DMS153 treated with DMSO at 0.1 percent for 48 hours (cell line): ENCODE data around the gene CHCHD5.
"Not testable (repeated sequence)": the region's sequence is repeated elsewhere in the genome, so short reads cannot be mapped to it uniquely, and the experiment has no call there.

ENCODE experiments used
- DNase-seq: peaks from one replicate; lab custom pipeline; 2025; ENCODE audit not compliant: unreplicated experiment; lab: John Stamatoyannopoulos, UW

CHCHD5 gene, protein sequence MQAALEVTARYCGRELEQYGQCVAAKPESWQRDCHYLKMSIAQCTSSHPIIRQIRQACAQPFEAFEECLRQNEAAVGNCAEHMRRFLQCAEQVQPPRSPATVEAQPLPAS

DNA sequence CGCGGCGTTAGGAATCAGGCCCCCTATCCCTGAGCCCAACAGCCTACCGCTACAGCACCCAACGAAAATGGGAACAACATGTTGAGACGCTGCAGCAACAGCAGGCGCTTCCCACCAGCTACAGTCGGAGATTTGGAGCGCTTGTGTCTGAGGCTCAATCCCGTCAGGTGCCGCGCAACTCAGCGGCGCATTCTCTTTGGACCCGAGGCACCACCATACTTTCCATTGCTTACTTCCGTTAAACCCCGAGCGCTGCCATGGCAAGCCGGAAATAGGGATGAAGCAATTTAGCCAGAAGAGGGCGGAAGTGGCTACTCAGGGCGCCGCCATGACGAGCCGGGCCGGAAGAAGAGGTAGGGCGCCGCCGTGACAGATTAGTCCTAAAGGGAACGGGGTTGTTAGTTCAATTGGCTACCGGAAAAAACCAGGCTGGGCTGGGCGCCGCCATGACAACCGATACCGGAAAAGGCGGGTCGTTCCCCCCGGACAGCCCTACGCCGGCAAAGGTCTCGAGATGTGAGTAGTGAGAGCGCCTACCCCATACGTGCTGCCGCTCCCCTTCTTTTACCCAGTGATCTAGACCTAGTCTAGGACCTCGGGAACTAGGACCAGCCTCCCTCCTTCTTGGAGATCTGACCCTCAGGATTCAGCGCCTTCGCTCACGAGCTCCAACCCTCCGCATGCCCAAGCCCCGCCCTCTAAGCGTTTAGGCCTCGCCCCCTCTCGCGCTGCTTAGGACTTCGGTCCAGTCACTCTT lies at the start of gene CHCHD5:
Gene CHCHD5, plus strand, starts transcription at position 476 of the 757 bp plus-strand sequence. Its CDS starts 39 bp downstream, at position 515.
- DNase-seq, result peak; percentile 87

DNA sequence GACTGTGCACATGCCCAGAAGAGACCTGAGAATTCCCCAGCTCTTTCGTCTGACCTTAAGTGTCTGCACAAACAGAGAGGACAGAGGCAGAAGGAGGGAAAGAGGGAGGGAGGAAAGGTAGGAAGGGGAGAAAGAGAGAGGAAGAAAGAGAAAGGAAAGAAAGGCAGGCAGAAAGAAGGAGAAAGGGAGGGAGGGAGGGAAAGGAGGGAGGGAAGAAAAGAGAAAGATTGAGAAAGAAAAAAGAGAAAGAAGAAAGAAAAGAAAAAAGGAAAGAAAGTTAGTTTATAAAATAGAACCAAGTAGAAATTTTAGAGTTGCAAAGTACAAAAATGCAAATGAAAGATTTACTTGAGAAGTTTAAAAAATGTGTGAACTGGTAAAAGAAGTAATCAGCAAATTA lies 49.6 kb upstream of the CHCHD5 start:
- no peak for DNase-seq

DNA sequence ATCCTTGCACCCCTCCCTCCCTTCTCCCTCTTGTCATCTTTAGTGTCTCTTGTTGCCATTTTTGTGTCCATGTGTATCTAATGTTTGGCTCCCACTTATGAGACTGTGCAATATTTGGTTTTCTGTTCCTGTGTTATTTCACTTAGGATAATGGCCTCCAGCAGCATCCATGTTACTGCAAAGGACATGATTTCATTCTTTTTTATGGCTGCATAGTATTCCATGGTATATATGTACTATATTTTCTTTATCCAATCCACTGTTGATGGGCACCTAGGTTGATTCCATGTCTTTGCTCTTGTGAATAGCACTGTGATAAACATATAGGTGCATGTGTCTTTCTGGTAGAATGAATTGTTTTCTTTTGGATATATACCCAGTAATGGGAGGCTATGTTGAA lies 47.7 kb upstream of the CHCHD5 start:
- not testable (repeated sequence) for DNase-seq

DNA sequence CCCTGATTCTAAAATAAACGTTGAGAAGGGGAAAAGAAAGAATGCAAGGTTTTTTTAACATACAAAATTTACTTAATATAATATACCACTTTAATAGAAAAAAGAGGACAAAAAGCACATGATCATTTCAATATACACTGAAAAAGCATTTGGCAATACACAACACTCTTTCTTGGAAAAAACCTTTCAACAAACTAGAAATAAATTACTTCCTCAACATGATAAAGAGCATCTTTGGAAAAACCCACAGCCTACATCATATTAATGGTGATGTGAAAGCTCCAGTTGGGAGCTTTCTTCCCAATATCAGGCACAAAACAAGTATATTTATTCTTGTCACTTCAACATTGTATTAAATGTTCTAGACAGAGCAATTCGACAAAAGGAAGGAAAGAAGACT lies 45.1 kb upstream of the CHCHD5 start:
- DNase-seq, result no peak

DNA sequence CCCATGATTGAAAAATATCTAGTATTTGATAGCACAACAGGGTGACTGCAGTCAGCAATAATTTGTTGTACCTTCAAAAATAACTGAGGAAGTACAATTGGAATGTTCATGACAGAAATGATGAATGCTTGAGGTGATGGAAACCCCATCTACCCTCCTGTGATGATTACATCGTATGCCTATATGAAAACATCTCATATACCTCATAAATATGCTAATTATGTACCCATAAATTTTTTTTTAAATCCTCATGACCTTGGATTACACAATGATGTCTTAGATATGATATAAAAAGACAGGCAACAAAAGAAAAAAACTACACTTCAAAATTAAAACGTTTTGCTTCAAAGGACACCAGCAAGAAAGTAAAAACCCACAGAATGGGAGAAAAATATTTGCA lies 43.5 kb upstream of the CHCHD5 start:
- no peak for DNase-seq

DNA sequence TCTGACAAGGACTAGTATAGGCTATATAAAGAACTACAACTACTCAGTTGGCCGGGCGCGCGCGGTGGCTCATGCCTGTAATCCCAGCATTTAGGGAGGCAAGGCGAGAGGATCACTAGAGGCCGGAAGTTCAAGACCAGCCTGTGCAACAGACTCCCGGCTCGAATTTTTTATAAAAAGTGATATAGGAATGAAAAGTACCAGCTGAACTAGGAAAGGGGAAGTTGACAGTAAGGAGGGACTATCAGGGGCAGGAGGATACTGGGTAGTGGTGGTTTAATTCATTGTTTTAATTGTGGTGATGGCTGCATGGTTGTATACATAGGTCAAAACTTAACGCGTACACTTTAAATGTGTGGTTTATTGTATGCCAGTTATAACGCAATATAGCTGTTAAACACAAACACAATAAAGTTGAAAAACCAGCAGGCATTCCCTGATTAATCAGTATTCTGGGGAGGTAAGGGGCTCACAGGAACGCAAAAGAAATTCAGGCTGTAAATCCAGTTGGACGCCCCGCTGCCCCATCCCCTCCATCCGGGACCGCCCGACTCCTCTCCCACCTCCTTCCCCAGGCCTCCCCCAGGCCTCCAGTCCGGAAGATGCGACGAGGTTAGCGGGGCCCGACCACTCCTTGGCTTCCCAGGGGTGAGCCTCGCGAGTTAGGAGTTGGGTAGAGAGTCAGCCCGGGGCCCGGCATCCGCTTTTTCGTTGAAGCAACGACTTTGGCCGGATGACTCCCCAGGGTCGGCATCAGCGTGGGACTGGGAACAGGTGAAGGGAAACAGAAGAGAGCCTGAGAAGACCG lies 42.9 kb upstream of the CHCHD5 start:
- no peak for DNase-seq

DNA sequence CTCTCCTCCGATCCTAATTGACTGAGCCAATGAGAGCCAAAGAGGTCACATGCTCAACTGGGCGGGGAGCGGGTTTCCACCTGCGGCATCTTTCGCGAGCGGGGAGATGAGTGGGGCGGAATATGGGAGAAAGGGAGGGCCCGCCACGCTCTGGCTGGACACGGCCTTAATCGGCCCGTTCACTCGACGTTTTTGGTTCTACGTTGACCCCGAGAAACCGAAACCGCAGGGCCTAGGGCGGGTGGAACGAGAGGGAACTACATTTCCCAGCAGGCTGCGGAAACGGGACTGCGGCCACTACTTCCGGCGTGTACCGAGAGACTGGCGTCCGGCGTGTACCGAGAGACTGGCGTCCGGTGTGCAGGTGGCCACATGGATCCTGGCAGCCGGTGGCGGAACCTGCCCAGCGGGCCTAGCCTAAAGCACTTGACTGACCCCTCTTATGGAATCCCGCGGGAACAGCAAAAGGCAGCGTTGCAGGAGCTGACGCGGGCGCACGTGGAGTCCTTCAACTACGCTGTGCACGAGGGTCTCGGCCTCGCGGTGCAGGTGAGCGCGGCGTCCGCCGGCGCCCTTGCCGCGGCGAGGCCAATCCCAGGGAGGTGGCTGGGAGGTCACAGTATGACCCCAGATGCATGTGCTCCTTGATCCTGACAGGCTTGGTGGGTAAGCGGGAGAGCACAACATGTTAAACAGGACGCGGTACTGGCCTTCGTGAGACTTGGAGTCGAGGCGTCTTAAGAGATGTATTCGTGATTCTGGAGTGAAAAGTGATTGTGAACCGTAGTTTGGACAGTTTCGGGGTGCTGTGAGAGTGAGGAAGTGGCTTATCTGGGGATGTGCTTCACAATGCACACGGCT lies 42.1 kb upstream of the CHCHD5 start, which contains the start of gene POLR1B:
Gene POLR1B, plus strand, starts transcription at position 343 of the 861 bp plus-strand sequence. Its CDS starts 30 bp downstream, at position 373.
- peak; percentile 89 for DNase-seq

DNA sequence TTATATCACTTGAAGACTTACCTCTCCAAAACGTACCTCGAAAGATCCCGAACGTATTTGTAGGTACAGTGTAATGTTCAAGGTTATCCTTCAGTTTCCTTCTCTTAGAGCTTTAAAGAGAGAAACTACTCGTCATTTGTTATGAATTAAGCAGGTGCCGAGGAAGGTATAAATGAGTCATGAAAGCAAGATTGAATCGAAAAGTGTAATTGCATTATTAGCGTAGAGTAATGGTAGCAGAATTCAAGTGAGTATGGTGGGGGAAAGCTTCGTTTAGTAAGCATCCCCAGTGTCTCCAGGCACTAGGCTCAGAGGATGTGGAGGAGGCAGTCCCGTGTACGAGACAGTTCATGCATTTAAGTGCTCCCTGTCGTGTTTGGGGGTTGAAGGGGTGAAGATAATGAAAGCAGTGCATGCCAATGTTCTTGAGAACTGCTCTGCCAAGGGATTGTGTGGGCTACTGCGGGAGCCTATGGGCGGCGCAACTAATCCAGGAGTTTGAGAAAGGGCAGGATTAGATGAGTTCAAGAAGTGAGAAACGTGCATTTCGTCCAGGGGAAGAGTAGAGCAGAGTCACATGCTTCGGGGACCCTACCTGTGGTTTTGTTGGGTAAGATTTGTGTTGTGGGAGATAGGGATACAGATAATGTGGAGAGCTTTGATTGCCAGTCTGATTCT lies 41.3 kb upstream of the CHCHD5 start:
- DNase-seq, result no peak

DNA sequence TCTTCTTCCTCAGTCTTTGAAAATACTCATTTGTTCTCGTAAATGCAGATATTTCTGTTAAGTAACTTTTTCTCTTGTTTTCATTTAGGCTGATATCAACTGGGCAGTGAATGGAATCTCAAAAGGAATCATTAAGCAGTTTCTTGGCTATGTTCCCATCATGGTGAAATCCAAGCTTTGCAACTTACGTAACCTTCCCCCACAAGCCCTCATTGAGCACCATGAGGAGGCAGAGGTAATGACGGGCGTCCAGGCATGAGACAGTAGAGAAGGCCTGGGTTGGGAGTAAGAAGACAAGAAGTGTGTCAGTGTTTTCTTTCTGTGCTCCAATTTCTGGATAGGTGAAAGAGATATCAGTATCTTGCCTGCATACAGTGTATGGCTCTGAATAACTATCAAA lies 37.1 kb upstream of the CHCHD5 start:
- no peak for DNase-seq

DNA sequence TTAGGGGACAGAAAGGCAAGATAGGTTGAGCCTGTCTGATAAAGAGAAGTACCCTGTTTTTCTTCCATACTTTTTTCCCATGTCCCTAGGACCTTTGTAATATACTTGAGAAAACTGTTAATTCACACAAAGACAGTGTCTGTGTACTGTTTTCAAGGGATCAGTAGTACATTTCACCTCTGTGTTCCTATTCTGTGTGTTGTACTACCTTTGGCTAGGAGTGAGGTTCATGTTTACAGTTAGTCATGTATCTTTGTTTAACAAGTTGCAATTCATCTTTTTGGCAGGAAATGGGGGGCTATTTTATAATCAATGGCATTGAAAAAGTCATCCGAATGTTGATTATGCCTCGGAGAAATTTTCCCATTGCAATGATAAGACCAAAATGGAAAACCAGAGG lies 35.4 kb upstream of the CHCHD5 start:
- DNase-seq, result no peak

DNA sequence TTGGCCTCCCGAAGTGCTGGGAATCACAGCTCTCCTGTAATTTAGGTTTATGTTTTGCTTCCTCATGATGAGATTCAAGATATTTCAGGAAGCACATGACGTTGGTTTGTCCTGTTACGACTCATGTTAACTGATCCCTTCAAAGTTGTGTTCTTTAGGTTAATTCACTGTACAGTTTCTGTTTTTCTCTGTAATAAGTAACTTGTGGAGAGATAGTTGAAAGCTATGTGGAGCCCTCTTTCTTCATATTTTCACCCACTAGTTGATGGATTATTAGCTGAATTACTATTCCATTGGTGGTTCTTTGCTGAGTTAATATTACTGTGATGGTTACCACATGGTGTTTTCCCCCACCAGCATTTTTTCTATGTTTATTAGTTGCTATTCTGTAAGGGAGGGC lies 18.3 kb upstream of the CHCHD5 start:
- DNase-seq, result no peak

DNA sequence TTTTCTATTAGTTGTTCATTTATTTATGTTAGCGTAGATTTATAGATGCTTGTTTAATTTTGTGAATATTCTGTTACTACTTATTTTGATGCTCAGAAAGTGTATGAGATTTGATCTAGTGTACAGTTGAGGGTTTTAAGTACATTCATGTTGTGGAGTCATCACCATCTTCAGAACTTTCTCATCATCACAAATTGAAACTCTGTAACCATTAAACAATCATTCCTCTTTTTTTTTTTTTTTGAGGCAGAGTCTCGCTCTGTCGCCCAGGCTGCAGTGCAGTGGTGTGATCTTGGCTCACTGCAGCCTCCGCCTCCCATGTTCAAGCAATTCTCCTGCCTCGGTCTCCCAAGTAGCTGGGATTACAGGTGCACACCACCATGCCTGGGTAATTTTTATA lies 17.9 kb upstream of the CHCHD5 start:
- not testable (repeated sequence) for DNase-seq

DNA sequence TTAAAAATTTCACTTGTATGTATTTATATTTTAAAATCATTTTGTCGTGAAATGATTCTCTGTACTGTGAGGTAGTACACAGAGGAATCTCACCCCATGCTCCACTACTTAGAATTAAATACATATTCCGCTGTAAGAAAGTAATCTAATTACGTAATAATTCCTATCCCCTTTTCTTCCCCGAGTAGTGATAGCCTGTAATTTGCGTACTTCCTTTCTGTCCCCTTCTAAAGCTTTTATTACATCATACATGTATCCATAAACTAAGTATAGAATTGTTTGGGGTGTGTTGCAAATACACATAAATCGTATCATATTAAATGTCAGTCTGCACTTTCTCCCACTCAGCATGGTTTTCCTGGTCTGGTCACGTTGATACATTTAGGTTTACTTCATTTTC lies 12.4 kb upstream of the CHCHD5 start:
- DNase-seq, result no peak

DNA sequence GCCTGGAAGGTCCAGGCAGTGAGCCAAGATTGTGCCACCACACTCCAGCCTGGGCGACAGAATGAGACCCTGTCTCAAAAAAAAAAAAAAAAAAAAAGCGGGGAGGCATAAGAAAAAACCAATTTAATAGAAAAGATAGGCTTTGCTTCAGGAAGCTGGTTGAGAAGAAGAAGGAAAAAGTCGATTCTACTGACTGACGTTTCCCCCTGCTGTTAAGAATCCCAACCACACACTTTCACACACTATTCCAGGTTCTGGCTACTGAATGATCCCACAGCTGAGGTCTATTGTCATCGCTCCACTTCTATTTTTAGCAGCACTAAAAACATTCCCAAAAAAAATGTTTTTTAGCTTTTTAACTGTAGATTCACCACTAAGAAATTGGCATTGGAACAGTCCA lies 6.7 kb upstream of the CHCHD5 start:
- DNase-seq, result no peak

DNA sequence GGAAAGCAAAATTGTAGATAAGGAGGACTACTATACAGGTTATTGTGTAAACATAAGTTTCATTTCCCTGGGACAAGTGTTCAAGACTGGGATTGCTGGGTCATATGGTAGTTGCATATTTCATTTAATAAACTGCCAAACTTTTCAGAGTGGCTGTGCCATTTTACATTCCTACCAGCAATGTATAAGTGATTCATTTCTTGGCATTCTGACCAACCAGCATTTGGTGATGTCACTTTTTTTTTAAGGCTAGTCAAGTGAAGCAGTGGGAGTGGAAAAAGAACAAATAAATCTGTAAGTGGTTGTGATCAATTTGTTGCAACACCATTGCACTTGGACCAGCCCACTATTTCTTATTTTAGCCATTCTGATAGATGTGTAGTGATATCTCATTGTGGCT lies 5.2 kb upstream of the CHCHD5 start:
- no peak for DNase-seq

DNA sequence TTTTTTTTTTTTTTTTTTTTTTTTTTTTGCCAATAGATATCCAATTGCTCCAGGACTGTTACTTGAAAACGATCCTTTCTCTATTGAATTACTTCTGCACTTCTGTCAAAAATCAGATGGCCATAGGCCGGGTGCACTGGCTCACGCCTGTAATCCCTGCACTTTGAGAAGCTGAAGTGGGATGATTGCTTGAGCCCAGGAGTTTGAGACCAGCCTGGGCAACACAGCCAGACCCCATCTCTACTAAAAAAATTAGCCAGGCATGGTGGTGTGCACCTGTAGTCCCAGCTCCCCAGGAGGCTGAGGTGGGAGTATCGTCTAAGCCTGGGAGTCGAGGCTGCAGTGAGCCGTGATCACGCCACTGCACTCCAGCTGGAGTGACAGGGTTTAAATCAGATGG lies 4.3 kb upstream of the CHCHD5 start:
- no peak for DNase-seq

DNA sequence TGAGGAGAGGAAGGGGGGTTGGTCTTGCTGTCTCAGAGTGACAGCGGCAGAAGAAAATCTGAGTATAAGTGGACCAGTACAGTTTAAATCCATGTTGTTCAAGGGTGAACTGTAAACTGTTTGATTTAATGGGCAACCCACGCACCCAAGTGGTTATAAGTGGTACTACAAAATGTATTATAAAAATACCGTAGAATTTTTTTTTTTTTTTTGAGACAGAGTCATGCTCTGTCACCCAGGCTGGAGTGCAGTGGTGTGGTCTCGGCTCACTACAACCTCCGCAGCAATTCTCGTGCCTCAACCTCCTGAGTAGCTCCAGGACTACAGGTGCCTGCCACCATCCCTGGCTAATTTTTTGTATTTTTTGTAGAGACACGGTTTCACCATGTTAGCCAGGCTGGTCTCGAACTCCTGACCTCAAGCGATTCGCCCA lies 2.1 kb upstream of the CHCHD5 start:
- peak; percentile 6 for DNase-seq

DNA sequence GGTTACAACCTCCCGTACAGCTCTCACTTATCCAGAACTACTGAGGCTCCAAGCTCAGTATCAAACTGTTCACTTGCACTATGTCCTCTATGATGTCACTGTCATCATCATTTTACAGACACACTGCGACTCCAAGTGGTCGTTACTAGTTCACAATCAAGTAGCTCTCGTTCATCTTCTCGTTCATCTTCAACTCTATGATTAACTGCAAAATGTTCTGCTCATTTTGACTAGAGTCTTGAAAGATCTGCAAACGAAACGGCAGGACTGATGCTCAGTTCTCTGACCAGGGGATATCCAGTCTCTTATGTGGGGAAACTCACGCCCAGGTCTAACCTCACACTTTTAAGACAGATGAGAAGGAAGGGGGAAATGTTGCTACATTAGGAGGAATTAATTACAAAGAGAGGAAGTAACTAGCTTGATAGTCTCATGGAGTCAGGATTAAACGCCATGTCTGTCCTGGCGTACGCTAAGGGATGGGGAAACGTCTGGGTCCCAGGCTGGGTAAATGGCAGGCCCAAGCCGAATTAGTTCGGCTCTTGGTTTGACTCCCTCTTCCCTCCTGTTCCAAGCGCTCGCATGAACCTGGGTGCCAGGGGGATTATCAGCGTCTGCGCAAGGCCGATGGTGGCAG lies 794 bp upstream of the CHCHD5 start:
- DNase-seq, result peak; percentile 2

DNA sequence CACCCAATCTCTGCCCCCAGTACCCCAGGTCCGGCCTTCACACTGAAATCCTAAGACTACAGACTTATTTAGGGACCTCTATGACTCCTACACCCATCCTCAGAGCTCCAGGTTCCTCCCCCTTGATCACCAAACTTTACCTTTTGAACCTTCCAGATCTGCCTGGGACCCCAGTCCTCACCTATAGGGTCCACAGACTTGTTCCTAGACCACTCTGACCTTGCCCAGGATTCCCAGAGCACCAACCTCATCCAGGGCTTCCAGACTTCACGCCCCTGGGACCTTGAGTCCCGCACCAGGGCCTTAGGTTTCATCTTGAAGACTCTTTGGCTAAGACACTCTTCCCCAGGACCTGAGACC lies 462 bp downstream of the CHCHD5 start:
- no peak for DNase-seq

DNA sequence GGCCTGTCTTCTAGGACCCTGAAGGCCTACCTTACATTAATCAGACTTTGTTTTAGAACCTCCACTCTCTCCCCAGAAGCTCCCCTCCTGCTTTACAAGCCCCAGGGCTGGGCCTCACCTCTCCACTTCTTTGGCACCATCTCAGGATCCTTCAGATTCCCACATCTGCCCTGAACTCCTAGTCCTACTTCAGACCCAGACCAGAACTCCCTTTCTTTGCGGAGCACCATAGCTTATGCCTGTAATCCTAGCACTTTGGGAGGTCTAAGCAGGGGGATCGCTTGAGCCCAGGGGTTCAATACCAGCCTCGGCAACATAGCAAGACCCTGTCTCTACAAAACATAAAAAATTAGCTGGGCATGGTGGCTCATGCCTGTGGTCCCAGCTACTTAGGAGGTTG lies 991 bp downstream of the CHCHD5 start:
- DNase-seq, result no peak
